T-cell (primary cell): ENCODE data around the gene ACER3. TPM values are rescaled to one million over a fixed set of nuclear protein-coding genes. Genes with fewer than 3 reads are reported as not detected.
"Not testable (repeated sequence)": the region's sequence is repeated elsewhere in the genome, so short reads cannot be mapped to it uniquely, and the experiment has no call there.

Experiments
- ATAC-seq, 4 experiments: fragments of 200-7000 bp in 3 of 4; fragments of 150-1000 bp in 1 of 4; cut with Tn5 transposase; replicated peaks in 1 of 4; 1 replicate in 3 of 4; 2 replicates in 1 of 4; pipeline ENCODE4 v1.10.0; 2021; ENCODE audit warnings: moderate library complexity in 3 of 4, mild to moderate bottlenecking in 2 of 4, moderate number of reproducible peaks in 1 of 4
- CTCF ChIA-PET, 2 donors: fragments of 300-600 bp; sonication (Branson Sonifier 250); formaldehyde crosslinking; loops; one replicate each; lab custom pipeline; 2022; ENCODE audit warnings: antibody characterized with exemption in 2 of 2; lab: Charles Lee
- POLR2A ChIA-PET, 2 donors: fragments of 300-600 bp; sonication (Branson Sonifier 250); formaldehyde crosslinking; loops; one replicate each; lab custom pipeline; 2022; ENCODE audit warnings: antibody characterized with exemption in 2 of 2; lab: Charles Lee
- DNase-seq, 35 experiments: peaks; one replicate each; pipeline versions ENCODE4 v3.0.0 to v3.0.0-alpha.2; 2013 to 2023
- H3K27ac ChIP-seq: one replicate; pipeline ENCODE4 v1.5.1; 2013; ENCODE audit warnings: low read length
- H3K27me3 ChIP-seq, 2 experiments: replicated peaks in 1 of 2; 1 replicate in 1 of 2; 2 replicates in 1 of 2; pipeline versions ENCODE4 v1.6.1 to v1.7.0; 2013; ENCODE audit warnings: low read length in 1 of 2, mixed read lengths in 1 of 2; ENCODE audit not compliant: control insufficient read depth in 2 of 2, insufficient read depth in 2 of 2; ENCODE audit errors: extremely low read depth in 1 of 2
- H3K36me3 ChIP-seq, 2 donors: 1 replicate in 1 of 2; 2 replicates in 1 of 2; pipeline versions ENCODE4 v1.6.1 to v1.7.0; 2013; ENCODE audit warnings: low read length in 1 of 2; ENCODE audit not compliant: control insufficient read depth in 2 of 2, insufficient read depth in 1 of 2; ENCODE audit errors: extremely low read depth in 1 of 2
- H3K4me1 ChIP-seq, 2 experiments: 1 replicate in 1 of 2; 2 replicates in 1 of 2; pipeline versions ENCODE4 v1.6.1 to v1.7.0; 2013; ENCODE audit warnings: low read length in 2 of 2, mixed read lengths in 1 of 2; ENCODE audit not compliant: insufficient read depth in 2 of 2, control insufficient read depth in 1 of 2; ENCODE audit errors: extremely low read depth in 1 of 2
- H3K4me3 ChIP-seq, 2 donors: 1 replicate in 1 of 2; 2 replicates in 1 of 2; pipeline versions ENCODE4 v1.5.1 to v1.7.0; 2013; ENCODE audit warnings: mild to moderate bottlenecking in 2 of 2, low read length in 1 of 2, moderate library complexity in 1 of 2; ENCODE audit not compliant: control insufficient read depth in 1 of 2; ENCODE audit errors: extremely low read depth in 1 of 2
- H3K9me3 ChIP-seq: 2 replicates; pipeline ENCODE4 v1.7.0; 2013
- H3K27ac Mint-ChIP-seq, 2 donors: one replicate each; pipeline ENCODE4 v1.8.0; 2020 to 2021; ENCODE audit warnings: mild to moderate bottlenecking in 2 of 2, mixed read lengths in 2 of 2
- H3K27me3 Mint-ChIP-seq, 2 donors: one replicate each; pipeline ENCODE4 v1.8.0; 2021 to 2022; ENCODE audit warnings: mixed read lengths in 2 of 2
- H3K36me3 Mint-ChIP-seq: one replicate; pipeline ENCODE4 v1.8.0; 2021; ENCODE audit warnings: mixed read lengths
- H3K4me1 Mint-ChIP-seq, 3 donors: one replicate each; pipeline ENCODE4 v1.8.0; 2020 to 2022; ENCODE audit warnings: mixed read lengths in 3 of 3, mild to moderate bottlenecking in 1 of 3
- H3K4me3 Mint-ChIP-seq, 3 donors: one replicate each; pipeline ENCODE4 v1.8.0; 2020 to 2022; ENCODE audit warnings: mild to moderate bottlenecking in 3 of 3, mixed read lengths in 3 of 3, moderate library complexity in 3 of 3
- H3K9me3 Mint-ChIP-seq, 3 donors: one replicate each; pipeline ENCODE4 v1.8.0; 2020 to 2022; ENCODE audit warnings: mixed read lengths in 3 of 3
- WGBS: methylation state at CpG from one replicate; pipeline ENCODE4 v1.1.5; 2013; ENCODE audit warnings: missing lambda C conversion rate; ENCODE audit not compliant: insufficient coverage; 5-methylcytosine and 5-hydroxymethylcytosine counted together
- total RNA-seq, 35 experiments: library from RNA in 6 of 35; stranded (reverse) in 6 of 35; fragments of 120-200 nt in 1 of 35; gene quantifications; one replicate each; pipeline versions ENCODE4 v1.2.1 to v1.2.4 and lab custom pipeline; 2013 to 2026

Gene ACER3
- total RNA-seq, 5 donors from 2014 or later (not counting 1 experiment from before 2014, with no cell fraction given), result 4.3 to 9.0 (median 5.2) TPM

GRCh38 chr11:76946223-76946622, 85.5 kb downstream of the ACER3 start:
- Histone ChIP-seq H3K4me1 (peaks cover 0 to 10% of the 10 kb centered on the region in 2 experiments), H3K27me3 (no peaks in the 10 kb centered on the region), H3K27ac (no peak overlapping the region), H3K36me3 (no peaks in the 10 kb centered on the region), H3K9me3 (no peaks in the 10 kb centered on the region), H3K4me3 (no peak overlapping the region)
- Mint-ChIP-seq H3K27ac (no peak overlapping the region), H3K4me3 (no peak overlapping the region), H3K4me1 (peaks cover 2 to 16% (median 8%) of the 10 kb centered on the region in 3 donors), H3K9me3 (peaks cover 10 to 27% (median 24%) of the 10 kb centered on the region in 3 donors), H3K36me3 (peaks cover 34% of the 10 kb centered on the region), H3K27me3 (no peaks in the 10 kb centered on the region)
- ATAC-seq, result no peak
- DNase-seq, result no peak
- CTCF ChIA-PET, result no interaction called here
- WGBS, result 100% methylated on average over 1 of the region's 1 CpG
- POLR2A ChIA-PET, result no interaction called here

GRCh38 chr11:76947190-76947589, 86.5 kb downstream of the ACER3 start:
- Histone ChIP-seq H3K4me1 (peaks cover 0 to 10% of the 10 kb centered on the region in 2 experiments), H3K4me3 (no peak overlapping the region), H3K36me3 (no peaks in the 10 kb centered on the region), H3K9me3 (no peaks in the 10 kb centered on the region), H3K27ac (no peak overlapping the region), H3K27me3 (no peaks in the 10 kb centered on the region)
- ChIA-PET CTCF (interaction anchor here in 1 of 2 donors (0.5 kb wide), 1 partner anchor 101 kb away, joined by 4 read pairs; no protein-coding TSS in a partner anchor), POLR2A (no interaction called here)
- H3K27me3 Mint-ChIP-seq, result no peaks in the 10 kb centered on the region
- no peak overlapping the region for H3K27ac Mint-ChIP-seq
- no CpG with 5 or more reads among the region's 1 CpG for WGBS
- no peak for ATAC-seq
- peaks cover 2 to 16% (median 8%) of the 10 kb centered on the region in 3 donors for H3K4me1 Mint-ChIP-seq
- H3K36me3 Mint-ChIP-seq, result peaks cover 32% of the 10 kb centered on the region
- DNase-seq, result no peak
- peaks cover 9 to 27% (median 23%) of the 10 kb centered on the region in 3 donors for H3K9me3 Mint-ChIP-seq
- no peak overlapping the region for H3K4me3 Mint-ChIP-seq

GRCh38 chr11:76947800-76948199, 87.1 kb downstream of the ACER3 start:
- Mint-ChIP-seq H3K4me3 (no peak overlapping the region), H3K27ac (no peak overlapping the region), H3K4me1 (peaks cover 2 to 16% (median 8%) of the 10 kb centered on the region in 3 donors), H3K36me3 (peaks cover 26% of the 10 kb centered on the region), H3K9me3 (peaks cover 6 to 26% (median 17%) of the 10 kb centered on the region in 3 donors), H3K27me3 (no peaks in the 10 kb centered on the region)
- Histone ChIP-seq H3K9me3 (no peaks in the 10 kb centered on the region), H3K4me1 (peaks cover 0 to 10% of the 10 kb centered on the region in 2 experiments), H3K27me3 (no peaks in the 10 kb centered on the region), H3K36me3 (no peaks in the 10 kb centered on the region), H3K27ac (no peak overlapping the region), H3K4me3 (no peak overlapping the region)
- WGBS, result 67% methylated on average over 1 of the region's 3 CpGs
- DNase-seq (no peak), ATAC-seq (no peak)
- POLR2A ChIA-PET, result no interaction called here
- CTCF ChIA-PET, result no interaction called here

GRCh38 chr11:76955459-76956114, 94.9 kb downstream of the ACER3 start:
- Mint-ChIP-seq H3K4me1 (no peaks in the 10 kb centered on the region), H3K36me3 (peaks cover 17% of the 10 kb centered on the region), H3K4me3 (no peak overlapping the region), H3K27ac (no peak overlapping the region), H3K27me3 (no peaks in the 10 kb centered on the region), H3K9me3 (no peaks in the 10 kb centered on the region)
- Histone ChIP-seq H3K9me3 (no peaks in the 10 kb centered on the region), H3K27me3 (no peaks in the 10 kb centered on the region), H3K36me3 (no peaks in the 10 kb centered on the region), H3K4me3 (no peak overlapping the region), H3K4me1 (no peaks in the 10 kb centered on the region), H3K27ac (no peak overlapping the region)
- WGBS, result no CpG with 5 or more reads among the region's 3 CpGs
- no peak for ATAC-seq
- CTCF ChIA-PET, result no interaction called here
- POLR2A ChIA-PET, result no interaction called here
- no peak for DNase-seq

GRCh38 chr11:76962583-76963416, 102.1 kb downstream of the ACER3 start:
- peaks cover 0 to 7% (median 5%) of the 10 kb centered on the region in 3 donors for H3K9me3 Mint-ChIP-seq
- peak overlapping the region in 1 of 3 donors; percentile 45 for H3K4me3 Mint-ChIP-seq
- Histone ChIP-seq H3K27ac (no peak overlapping the region), H3K4me3 (no peak overlapping the region), H3K27me3 (no peaks in the 10 kb centered on the region), H3K36me3 (no peaks in the 10 kb centered on the region), H3K9me3 (no peaks in the 10 kb centered on the region), H3K4me1 (peaks cover 0 to 12% of the 10 kb centered on the region in 2 experiments)
- no peak overlapping the region for H3K27ac Mint-ChIP-seq
- WGBS, result 0% methylated on average over 1 of the region's 4 CpGs
- ChIA-PET CTCF (no interaction called here), POLR2A (no interaction called here)
- H3K36me3 Mint-ChIP-seq, result peaks cover 37% of the 10 kb centered on the region
- ATAC-seq (peak in 3 of 4 experiments; percentile 33 to 87 (median 37)), DNase-seq (peak in 1 of 35 experiments; percentile 9)
- no peaks in the 10 kb centered on the region for H3K27me3 Mint-ChIP-seq
- peaks cover 3 to 14% (median 8%) of the 10 kb centered on the region in 3 donors for H3K4me1 Mint-ChIP-seq

- H3K36me3 Mint-ChIP-seq, result peaks cover 35% of the 10 kb centered on the region
- H3K27ac Mint-ChIP-seq, H3K27me3 Mint-ChIP-seq: not testable (repeated sequence)
Observed at GRCh38 chr11:76963417-76964168, 102.9 kb downstream of the ACER3 start.

More at GRCh38 chr11:76963417-76964168, 102.9 kb downstream of the ACER3 start:
- CTCF ChIA-PET, H3K36me3 ChIP-seq, H3K9me3 ChIP-seq, H3K4me3 ChIP-seq, ATAC-seq, H3K27ac ChIP-seq, DNase-seq, H3K9me3 Mint-ChIP-seq, H3K4me3 Mint-ChIP-seq, POLR2A ChIA-PET, H3K27me3 ChIP-seq: not testable (repeated sequence)
- peaks cover 0 to 12% of the 10 kb centered on the region in 2 experiments for H3K4me1 ChIP-seq
- 82% methylated on average over 12 of the region's 16 CpGs for WGBS
- peaks cover 3 to 14% (median 8%) of the 10 kb centered on the region in 3 donors for H3K4me1 Mint-ChIP-seq
